GM21717 (cell line): ENCODE measurements around the gene G0S2.
"Not testable (repeated sequence)": the region's sequence is repeated elsewhere in the genome, so short reads cannot be mapped to it uniquely, and the experiment has no call there.

Experiments used
- ATAC-seq: cut with Tn5 transposase; IDR thresholded peaks from one replicate; pipeline ENCODE4 v1.9.1; 2021; ENCODE audit warnings: mild to moderate bottlenecking, moderate library complexity; ENCODE audit not compliant: unreplicated experiment

Gene G0S2

DNA sequence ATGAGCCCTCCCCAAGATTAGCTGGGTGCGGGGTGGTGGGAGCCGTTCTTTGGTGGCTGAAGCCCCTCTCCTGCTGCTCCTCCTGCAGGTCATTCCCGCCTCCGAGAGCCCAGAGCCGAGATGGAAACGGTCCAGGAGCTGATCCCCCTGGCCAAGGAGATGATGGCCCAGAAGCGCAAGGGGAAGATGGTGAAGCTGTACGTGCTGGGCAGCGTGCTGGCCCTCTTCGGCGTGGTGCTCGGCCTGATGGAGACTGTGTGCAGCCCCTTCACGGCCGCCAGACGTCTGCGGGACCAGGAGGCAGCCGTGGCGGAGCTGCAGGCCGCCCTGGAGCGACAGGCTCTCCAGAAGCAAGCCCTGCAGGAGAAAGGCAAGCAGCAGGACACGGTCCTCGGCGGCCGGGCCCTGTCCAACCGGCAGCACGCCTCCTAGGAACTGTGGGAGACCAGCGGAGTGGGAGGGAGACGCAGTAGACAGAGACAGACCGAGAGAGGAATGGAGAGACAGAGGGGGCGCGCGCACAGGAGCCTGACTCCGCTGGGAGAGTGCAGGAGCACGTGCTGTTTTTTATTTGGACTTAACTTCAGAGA lies 448 bp downstream of the G0S2 start:
- ATAC-seq: no peak

GRCh38 chr1:209678981-209679539 lies 3.8 kb downstream of the G0S2 start:
- no peak for ATAC-seq

GRCh38 chr1:209685821-209686220 lies 10.6 kb downstream of the G0S2 start:
- peak; percentile 79 for ATAC-seq

- ATAC-seq: peak; percentile 15
These were observed 11.1 kb downstream of the G0S2 start for GRCh38 chr1:209686322-209686721.

DNA sequence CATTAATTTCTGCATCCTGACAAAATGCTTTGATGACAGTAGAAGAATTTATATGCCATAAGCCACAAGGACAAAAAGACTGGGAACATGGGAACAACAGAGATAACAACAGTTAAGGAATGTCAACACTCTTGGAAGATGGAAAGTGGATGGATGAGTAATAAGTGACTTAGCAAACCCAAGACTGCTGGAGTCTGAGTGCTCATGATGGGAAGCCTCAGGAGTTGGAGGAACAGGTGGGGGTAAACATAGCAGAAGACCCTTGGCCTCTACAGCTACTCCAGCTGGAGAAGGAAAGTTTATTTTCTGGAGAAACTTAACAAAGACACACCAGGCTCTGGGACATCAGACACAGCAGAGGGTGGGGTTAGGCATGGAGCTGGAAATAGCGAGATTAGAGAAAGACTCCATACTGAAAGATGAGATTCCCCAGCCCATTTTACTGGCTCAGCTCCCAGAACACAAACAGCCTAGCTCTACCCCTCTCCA lies 13.6 kb downstream of the G0S2 start:
- ATAC-seq: no peak

- ATAC-seq: no peak
These were observed 14.3 kb downstream of the G0S2 start for GRCh38 chr1:209689477-209689876.

- no peak for ATAC-seq
These were observed 16.0 kb downstream of the G0S2 start for GRCh38 chr1:209691237-209691636.

GRCh38 chr1:209692296-209692695 lies 17.1 kb downstream of the G0S2 start:
- ATAC-seq: no peak

GRCh38 chr1:209692745-209693504 lies 17.7 kb downstream of the G0S2 start:
- no peak for ATAC-seq

DNA sequence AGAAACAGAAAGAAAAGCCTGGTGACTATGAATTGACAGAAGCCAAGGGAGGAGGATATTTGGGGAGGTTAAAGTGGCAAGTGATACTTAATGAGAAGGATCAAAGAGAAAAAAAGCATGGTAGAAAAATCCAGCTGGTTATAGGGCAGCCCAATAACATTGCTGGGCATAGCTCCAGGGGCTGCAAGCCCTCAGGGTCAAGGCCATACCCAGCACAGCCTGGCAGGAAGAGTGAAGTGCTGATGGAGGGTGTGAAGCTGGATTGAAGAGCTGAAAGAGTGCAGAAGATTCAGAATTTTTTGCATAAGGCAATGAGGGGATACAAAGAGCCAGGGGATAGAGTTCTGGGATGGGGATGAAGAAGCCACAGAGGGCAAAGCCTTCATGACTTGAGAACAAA lies 21.5 kb downstream of the G0S2 start:
- no peak for ATAC-seq

DNA sequence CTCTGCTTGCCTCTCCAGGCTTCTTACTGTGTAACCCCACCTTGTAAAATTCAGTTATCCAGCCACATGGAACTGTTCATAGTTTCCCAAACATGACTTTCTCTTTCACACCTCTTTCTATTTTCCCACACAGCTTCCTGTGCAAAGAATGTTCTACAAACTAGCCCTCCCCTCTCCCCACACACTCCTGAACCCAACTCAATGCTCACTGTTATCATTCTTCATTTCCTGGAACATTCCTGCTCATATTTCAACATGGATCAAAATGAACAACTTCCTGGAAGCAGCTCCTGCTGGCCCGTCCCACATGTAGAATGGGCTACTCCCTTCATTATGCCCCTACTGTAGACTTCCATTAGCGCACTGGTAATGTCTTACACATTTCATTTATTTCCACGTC lies 21.9 kb downstream of the G0S2 start:
- ATAC-seq: no peak

DNA sequence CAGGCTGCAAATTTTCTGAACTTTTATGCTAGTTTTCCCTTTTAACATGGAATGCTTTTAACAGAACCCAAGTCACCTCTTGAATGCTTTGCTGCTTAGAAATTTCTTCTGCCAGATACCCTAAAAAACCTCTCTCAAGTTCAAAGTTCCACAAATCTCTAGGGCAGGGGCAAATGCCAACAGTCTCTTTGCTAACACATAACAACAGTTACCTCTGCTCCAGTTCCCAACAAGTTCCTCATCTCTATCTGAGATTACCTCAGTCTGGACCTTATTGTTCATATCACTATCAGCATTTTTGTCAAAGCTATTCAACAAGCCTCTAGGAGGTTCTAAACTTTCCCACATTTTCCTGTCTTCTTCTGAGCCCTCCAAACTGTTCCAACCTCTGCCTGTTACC lies 25.5 kb downstream of the G0S2 start:
- ATAC-seq: not testable (repeated sequence)

- no peak for ATAC-seq
These were observed 27.6 kb downstream of the G0S2 start for GRCh38 chr1:209702832-209703231.

DNA sequence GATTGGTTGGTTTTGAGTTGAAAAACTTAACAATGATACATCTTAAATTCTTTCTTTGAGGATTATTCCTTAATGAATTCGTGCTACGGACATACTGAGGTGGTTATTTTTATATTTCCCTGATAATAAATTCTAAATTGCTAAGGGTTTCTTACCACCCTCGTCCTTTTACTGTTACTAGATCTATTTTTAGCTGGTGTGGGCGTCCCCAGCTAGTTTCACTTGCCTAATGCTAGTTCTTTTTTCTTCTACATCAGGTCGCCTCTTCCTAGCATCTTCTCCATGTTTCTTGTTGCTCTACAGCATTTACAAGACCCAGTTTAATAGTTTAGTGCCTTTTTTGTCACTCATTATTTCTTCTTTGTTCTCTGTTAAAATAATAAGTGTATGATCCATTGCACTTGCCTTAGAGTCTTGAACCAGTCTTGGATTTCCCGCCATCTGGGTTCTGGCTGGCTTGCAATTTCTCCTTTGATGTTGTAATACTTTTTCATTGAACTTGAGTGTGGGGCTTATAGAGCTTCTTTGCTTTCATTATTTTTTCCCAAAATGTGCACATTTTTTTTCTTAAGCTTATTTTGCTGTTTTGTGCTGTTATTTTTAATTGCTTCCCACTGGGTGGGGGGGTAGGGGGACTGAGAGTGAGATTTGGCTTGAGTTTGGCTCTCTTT lies 28.8 kb downstream of the G0S2 start:
- peak; percentile 78 for ATAC-seq

DNA sequence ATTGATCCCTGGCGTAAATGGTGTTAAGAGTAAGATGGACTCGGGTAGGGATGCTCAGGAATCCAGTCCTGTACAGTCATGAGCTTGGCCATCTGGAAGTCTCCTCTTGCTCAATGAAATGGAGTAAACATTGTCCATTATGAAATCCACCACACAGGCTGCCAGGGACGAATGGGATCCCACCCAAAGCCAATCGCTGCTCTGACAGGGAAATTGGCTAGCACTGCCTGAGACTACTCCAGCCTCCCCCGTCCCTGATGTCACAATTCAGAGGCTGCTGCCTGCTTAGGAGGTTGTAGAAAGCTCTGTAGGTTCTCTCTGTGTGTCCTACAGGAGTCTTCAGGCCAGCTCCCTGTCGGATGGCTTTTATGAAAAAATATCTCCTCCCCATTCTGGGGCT lies 29.4 kb downstream of the G0S2 start, which contains the start of gene HSD11B1:
TSS of gene HSD11B1 (plus strand) at position 263 of the 400 bp plus-strand sequence. CDS start at position 360, 97 bp downstream.
- ATAC-seq: no peak

DNA sequence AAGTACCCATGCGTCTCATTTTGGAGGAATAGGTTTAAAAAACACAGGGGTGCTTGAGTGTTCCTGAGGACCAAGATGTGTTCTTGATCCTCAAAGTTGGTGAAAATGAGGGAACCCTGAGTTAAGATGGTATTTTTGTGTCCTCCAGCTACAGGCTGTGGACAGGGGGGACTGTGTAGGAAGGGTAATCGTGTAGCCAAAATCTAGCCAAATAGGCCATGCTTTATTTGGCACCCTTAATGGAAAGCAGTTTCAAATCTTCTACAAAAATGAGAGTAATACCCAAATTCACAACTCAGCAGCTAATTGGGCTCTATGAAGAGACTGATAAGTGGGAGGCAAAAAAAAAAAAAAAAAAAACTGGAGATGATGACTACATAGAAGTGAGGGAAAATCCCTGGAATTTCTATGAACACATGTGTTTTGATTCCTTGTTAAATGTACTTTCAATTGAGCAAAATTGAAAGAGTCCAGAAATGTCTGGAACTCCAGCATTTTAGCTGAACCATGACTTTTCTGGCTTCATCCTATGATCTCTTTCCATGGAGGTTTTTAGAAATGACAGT lies 29.9 kb downstream of the G0S2 start:
- ATAC-seq: no peak

- no peak for ATAC-seq
These were observed 31.4 kb downstream of the G0S2 start for GRCh38 chr1:209706622-209707021.

DNA sequence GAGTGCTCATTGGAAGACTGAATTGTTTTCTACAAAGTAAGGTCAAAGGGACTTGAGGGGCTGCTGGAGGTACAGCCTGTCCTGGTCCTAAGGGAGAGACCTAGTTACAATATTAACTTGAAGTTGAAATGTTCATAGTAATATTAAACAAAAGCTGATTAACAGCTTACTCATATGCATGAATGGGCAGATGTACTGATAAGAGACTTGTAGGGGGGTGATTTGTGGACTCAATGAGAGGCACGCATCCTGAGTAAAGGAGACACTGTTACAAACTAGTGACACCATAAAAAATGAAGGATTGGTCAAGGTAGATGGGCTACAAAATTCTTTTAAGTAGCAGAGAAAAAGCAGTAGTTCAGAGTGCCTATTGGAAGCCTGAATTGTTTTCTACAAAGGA lies 32.1 kb downstream of the G0S2 start:
- no peak for ATAC-seq

DNA sequence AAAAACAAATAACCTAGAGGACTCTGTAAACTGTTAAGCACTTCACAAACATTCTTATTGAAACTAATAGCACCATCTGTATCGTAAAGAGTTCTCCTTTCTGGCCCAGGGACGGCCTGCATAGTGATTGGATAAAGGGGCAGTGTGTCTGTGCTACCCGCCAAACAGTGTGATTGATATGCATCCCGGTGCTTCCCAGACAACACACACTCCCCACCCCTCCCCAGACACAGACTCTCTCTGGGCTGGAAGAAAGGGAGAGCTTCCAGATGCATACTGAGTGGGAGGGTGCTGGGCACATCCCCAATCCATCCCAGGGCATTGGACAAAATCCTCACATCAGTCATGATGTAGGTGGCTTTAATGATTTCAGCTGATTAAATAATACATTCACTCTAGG lies 33.1 kb downstream of the G0S2 start:
- no peak for ATAC-seq

GRCh38 chr1:209710093-209710492 lies 34.9 kb downstream of the G0S2 start:
- peak; percentile 90 for ATAC-seq

- ATAC-seq: no peak
These were observed 35.6 kb downstream of the G0S2 start for GRCh38 chr1:209710847-209711246.
